Right ventricle myocardium inferior (tissue), 1 donor: ENCODE results near the gene VPS52. TPM values are rescaled to one million over a fixed set of nuclear protein-coding genes. Genes with fewer than 3 reads are reported as not detected.

ENCODE experiments used
- ATAC-seq: fragments of 200-7000 bp; cut with Tn5 transposase; one replicate; pipeline ENCODE4 v1.9.1; 2020; ENCODE audit warnings: mild to moderate bottlenecking, moderate library complexity
- DNase-seq: peaks from one replicate; pipeline ENCODE4 v3.0.0; 2021; ENCODE audit errors: missing footprints
- intact Hi-C: fragments of 100-400 bp; cut with DNase I; formaldehyde crosslinking; loops from one replicate; pipeline ENCODE4 v1.11.0; 2022
- long read RNA-seq: library from polyadenylated mRNA; unstranded; transcript quantifications from one replicate; pipeline ENCODE4 v2.0.0, GENCODE V29; 2021
- total RNA-seq: library from RNA; stranded (reverse); fragmentation: NEBNext Ultra II Directional; extraction: Animal tissue kit (Norgen Biotek cat#: 25700); gene quantifications from one replicate; pipeline ENCODE4 v1.2.1, GENCODE V29; 2021
- donor health status: DM: no; HTN: yes; CAD: no; lungs with severe emphysema.

The VPS52 gene
- 31.4 TPM for total RNA-seq
- long read RNA-seq, transcript VPS52-212 (20 exons, 2,960 nt): major isoform, 15 of 21 reads
- long read RNA-seq, partial matches to known transcripts: 2 of 21 reads
- long read RNA-seq, other reads (novel, unspliced or antisense): 4 of 21 reads

GRCh38 chr6:33271468-33272274, at the start of gene VPS52, which contains the start of gene RPS18:
Gene VPS52 (minus strand): TSS chr6:33271876. CDS start chr6:33271675, 201 bp downstream.
Gene RPS18 (plus strand): TSS chr6:33272075. CDS start chr6:33272120, 45 bp downstream.
- intact Hi-C loops: loop anchor here (2.0 kb wide), 1 partner anchor 45 kb away; the partner anchor contains the start of gene ZBTB22
- ATAC-seq (peak; percentile 96), DNase-seq (peak; percentile 95)

- intact Hi-C loops: no loop called here
- DNase-seq: no peak
- ATAC-seq: no peak
These were observed 49.6 kb upstream of the VPS52 start for GRCh38 chr6:33321227-33321626.

GRCh38 chr6:33320315-33321181, 48.9 kb upstream of the VPS52 start:
- DNase-seq: peak; percentile 82
- ATAC-seq: no peak
- intact Hi-C loops: no loop called here

- DNase-seq (no peak), ATAC-seq (no peak)
- intact Hi-C loops: no loop called here
These were observed 48.3 kb upstream of the VPS52 start for GRCh38 chr6:33319939-33320314.

- no peak for ATAC-seq
- DNase-seq: no peak
- intact Hi-C loops: no loop called here
These were observed 46.9 kb upstream of the VPS52 start for GRCh38 chr6:33318426-33319073.

GRCh38 chr6:33317669-33318425, 46.2 kb upstream of the VPS52 start, which contains the start of gene ZBTB22:
Gene ZBTB22 (minus strand): TSS chr6:33317744. CDS start chr6:33316916, 828 bp downstream.
- intact Hi-C loops: loop anchor here (1.0 to 2.0 kb wide), 2 partner anchors 45 to 92 kb away; partner anchors contain the start of gene RPS18
- peak; percentile 100 for DNase-seq
- ATAC-seq: peak; percentile 82

GRCh38 chr6:33317419-33317668, 45.7 kb upstream of the VPS52 start:
- DNase-seq (peak; percentile 80), ATAC-seq (peak; percentile 9)
- intact Hi-C loops: loop anchor here (1.0 to 2.0 kb wide), 2 partner anchors 45 to 93 kb away; partner anchors contain the start of gene RPS18

- intact Hi-C loops: loop anchor here (1.0 to 2.0 kb wide), 2 partner anchors 44 to 93 kb away; partner anchors contain the start of gene RPS18
- DNase-seq (no peak), ATAC-seq (no peak)
These were observed 45.1 kb upstream of the VPS52 start for GRCh38 chr6:33316603-33317418.

GRCh38 chr6:33315793-33316602, 44.3 kb upstream of the VPS52 start:
- no peak for DNase-seq
- intact Hi-C loops: loop anchor here (2.0 kb wide), 2 partner anchors 17 to 43 kb away; partner anchors contain the start of genes RGL2 and RPS18
- no peak for ATAC-seq

- no peak for DNase-seq
- no peak for ATAC-seq
- intact Hi-C loops: loop anchor here (2.0 kb wide), 1 partner anchor 16 kb away; the partner anchor contains the start of gene RGL2
These were observed 43.5 kb upstream of the VPS52 start for GRCh38 chr6:33314943-33315792.

- intact Hi-C loops: loop anchor here (2.0 kb wide), 1 partner anchor 16 kb away; the partner anchor contains the start of gene RGL2
- DNase-seq (no peak), ATAC-seq (peak; percentile 21)
These were observed 42.9 kb upstream of the VPS52 start for GRCh38 chr6:33314515-33314942.

GRCh38 chr6:33313709-33314514, 42.2 kb upstream of the VPS52 start, which contains the start of gene TAPBP:
Gene TAPBP (minus strand): TSS chr6:33314078. CDS start chr6:33314041, 37 bp downstream.
- DNase-seq (peak; percentile 78), ATAC-seq (peak; percentile 11)
- intact Hi-C loops: loop anchor here (2.0 kb wide), 1 partner anchor 15 kb away; the partner anchor contains the start of gene RGL2

- no peak for ATAC-seq
- intact Hi-C loops: no loop called here
- DNase-seq: peak; percentile 87
These were observed 41.5 kb upstream of the VPS52 start for GRCh38 chr6:33313105-33313708.
